OCI-LY1 (cell line): Measurements from ENCODE around the gene FCN3.

Source experiments
- H2AFZ ChIP-seq: fragments of 200-600 bp; sonication (generic), shearing (Covaris generic); 2 replicates; pipeline ENCODE4 v1.6.0; 2014; ENCODE audit warnings: antibody characterized with exemption, mild to moderate bottlenecking, low read length
- H3F3A ChIP-seq: fragments of 200-600 bp; sonication (generic), shearing (Covaris generic); 2 replicates; pipeline ENCODE4 v1.6.0; 2014; ENCODE audit warnings: mild to moderate bottlenecking, antibody characterized with exemption, low read length, moderate library complexity; ENCODE audit not compliant: insufficient read depth
- H3K27ac ChIP-seq: fragments of 200-600 bp; sonication (generic); 2 replicates; pipeline ENCODE4 v1.5.1; 2014; ENCODE audit warnings: low read length, mixed run types, mild to moderate bottlenecking, low read depth; ENCODE audit not compliant: poor library complexity, severe bottlenecking
- H3K27me3 ChIP-seq: fragments of 200-600 bp; sonication (generic); 2 replicates; pipeline ENCODE4 v1.6.0; 2014; ENCODE audit warnings: antibody characterized with exemption, mild to moderate bottlenecking, low read length, moderate library complexity; ENCODE audit not compliant: insufficient read depth
- H3K36me3 ChIP-seq: fragments of 200-600 bp; sonication (generic); 2 replicates; pipeline ENCODE4 v1.6.1; 2014; ENCODE audit warnings: mild to moderate bottlenecking, antibody characterized with exemption, low read length, moderate library complexity, mixed read lengths; ENCODE audit not compliant: insufficient read depth
- H3K4me1 ChIP-seq: fragments of 200-600 bp; sonication (generic); 2 replicates; pipeline ENCODE4 v1.5.1; 2014; ENCODE audit warnings: mild to moderate bottlenecking, low read length, moderate library complexity; ENCODE audit not compliant: insufficient read depth, severe bottlenecking
- H3K4me2 ChIP-seq: fragments of 200-600 bp; sonication (generic), shearing (Covaris generic); 2 replicates; pipeline ENCODE4 v1.6.1; 2014; ENCODE audit warnings: low read length
- H3K4me3 ChIP-seq: fragments of 200-600 bp; sonication (generic); 2 replicates; pipeline ENCODE4 v1.5.1; 2014; ENCODE audit warnings: low read length, low read depth, mild to moderate bottlenecking, mixed read lengths; ENCODE audit not compliant: poor library complexity, severe bottlenecking
- H3K79me2 ChIP-seq: fragments of 200-600 bp; shearing (Covaris generic); 2 replicates; pipeline ENCODE4 v1.6.1; 2016; ENCODE audit warnings: mixed run types, low read length, mixed read lengths; ENCODE audit not compliant: insufficient read depth
- H3K9ac ChIP-seq: fragments of 200-600 bp; sonication (generic), shearing (Covaris generic); 2 replicates; pipeline ENCODE4 v1.6.1; 2014; ENCODE audit warnings: mild to moderate bottlenecking, low read length, mixed read lengths
- H3K9me2 ChIP-seq: fragments of 200-600 bp; sonication (generic), shearing (Covaris generic); 2 replicates; pipeline ENCODE4 v1.6.1; 2014; ENCODE audit warnings: low read depth, mild to moderate bottlenecking, low read length, mixed read lengths
- H3K9me3 ChIP-seq: fragments of 200-600 bp; shearing (Covaris generic); 2 replicates; pipeline ENCODE4 v1.6.1; 2014; ENCODE audit warnings: low read length, mixed read lengths
- H4K20me1 ChIP-seq: fragments of 200-600 bp; sonication (generic), shearing (Covaris generic); 2 replicates; pipeline ENCODE4 v1.6.0; 2016; ENCODE audit warnings: mild to moderate bottlenecking, low read length; ENCODE audit not compliant: insufficient read depth
- CTCF ChIP-seq: fragments of 200-600 bp; sonication (generic), shearing (Covaris generic); IDR thresholded peaks from 2 replicates; pipeline ENCODE4 v1.5.1; 2017; ENCODE audit warnings: mild to moderate bottlenecking, antibody characterized with exemption, low read length, moderate library complexity, mixed read lengths
- EZH2 ChIP-seq: fragments of 200-600 bp; sonication (generic), shearing (Covaris generic); IDR thresholded peaks from 2 replicates; pipeline ENCODE4 v1.8.0; 2017; ENCODE audit warnings: borderline replicate concordance, mixed run types, mild to moderate bottlenecking, antibody characterized with exemption, low read length, moderate library complexity, mixed read lengths

FCN3 gene

GRCh38 chr1:27353629-27354028, 21.0 kb downstream of the FCN3 start:
- Histone ChIP-seq H3K4me2 (no peak overlapping the region), H3K9me2 (no peaks in the 10 kb centered on the region), H4K20me1 (no peaks in the 10 kb centered on the region), H3K9ac (no peak overlapping the region), H2AFZ (no peak overlapping the region), H3K36me3 (no peaks in the 10 kb centered on the region), H3F3A (no peaks in the 10 kb centered on the region), H3K4me3 (no peak overlapping the region), H3K9me3 (no peaks in the 10 kb centered on the region), H3K27me3 (no peaks in the 10 kb centered on the region; the same call in 1 of the 2 replicates), H3K4me1 (peaks cover 35% of the 10 kb centered on the region), H3K79me2 (no peaks in the 10 kb centered on the region), H3K27ac (no peak overlapping the region)
- TF ChIP-seq CTCF: no peak
- TF ChIP-seq EZH2: no peak

GRCh38 chr1:27353166-27353565, 21.5 kb downstream of the FCN3 start:
- no peaks in the 10 kb centered on the region for H3F3A ChIP-seq
- no peaks in the 10 kb centered on the region for H3K36me3 ChIP-seq
- no peaks in the 10 kb centered on the region for H4K20me1 ChIP-seq
- H3K9me3 ChIP-seq: no peaks in the 10 kb centered on the region
- H3K79me2 ChIP-seq: no peaks in the 10 kb centered on the region
- no peak overlapping the region for H3K4me3 ChIP-seq
- no peak overlapping the region for H3K9ac ChIP-seq
- no peak overlapping the region for H3K27ac ChIP-seq
- TF ChIP-seq EZH2 (no peak), CTCF (no peak)
- H3K4me1 ChIP-seq: peaks cover 35% of the 10 kb centered on the region
- no peak overlapping the region for H3K4me2 ChIP-seq
- H2AFZ ChIP-seq: no peak overlapping the region
- no peaks in the 10 kb centered on the region for H3K9me2 ChIP-seq
- no peaks in the 10 kb centered on the region for H3K27me3 ChIP-seq

GRCh38 chr1:27351541-27352107, 23.0 kb downstream of the FCN3 start:
- Histone ChIP-seq H3K9me3 (no peaks in the 10 kb centered on the region), H4K20me1 (no peaks in the 10 kb centered on the region), H3K4me1 (peaks cover 23% of the 10 kb centered on the region), H3K79me2 (no peaks in the 10 kb centered on the region), H3K4me2 (no peak overlapping the region), H3K27ac (no peak overlapping the region), H3K36me3 (no peaks in the 10 kb centered on the region), H3K4me3 (no peak overlapping the region), H2AFZ (no peak overlapping the region), H3K9ac (no peak overlapping the region), H3K9me2 (no peaks in the 10 kb centered on the region), H3K27me3 (no peaks in the 10 kb centered on the region), H3F3A (no peaks in the 10 kb centered on the region)
- TF ChIP-seq EZH2 (no peak), CTCF (no peak)
